ENCODE data around the gene GRM4.

DNA sequence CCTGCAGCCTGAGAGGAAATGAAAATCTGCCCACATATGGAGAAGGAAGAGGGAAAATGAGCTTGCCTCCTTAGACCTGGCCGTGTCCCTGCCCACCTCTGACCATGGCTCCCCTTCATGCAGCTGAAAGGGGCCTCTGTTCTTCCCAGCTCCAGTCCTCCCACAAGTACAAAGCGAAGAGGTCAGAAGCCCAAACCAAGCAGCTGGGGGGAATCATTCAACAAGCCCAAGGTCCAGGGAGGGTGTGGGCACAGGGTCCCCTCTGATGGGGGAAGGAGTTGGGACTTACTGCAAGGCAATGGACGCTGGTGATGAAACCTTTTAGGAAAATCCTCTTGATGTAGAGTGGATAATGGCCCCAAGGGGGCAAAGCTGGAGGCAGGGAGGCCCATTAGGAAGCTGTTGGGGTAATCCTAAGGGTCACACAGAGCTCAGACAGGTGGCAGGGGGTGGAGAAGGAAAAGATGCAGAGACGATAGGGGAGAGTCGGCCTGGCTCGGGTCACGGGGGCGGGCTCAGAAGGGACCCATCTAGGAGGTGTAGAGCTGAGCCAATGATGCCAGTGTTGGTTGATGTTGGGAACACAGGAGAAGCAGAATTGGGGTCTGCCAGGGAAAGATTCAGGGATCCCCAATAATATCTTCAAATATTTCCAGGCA, 16.1 kb upstream of the GRM4 start:
- TF ChIP-seq YY1 (IDR thresholded peaks at IDR 0.05; ENCODE audit: low read depth) (no peak), JUND (IDR thresholded peaks at IDR 0.05) (no peak)
- TF ChIP-seq, protein P1, sequence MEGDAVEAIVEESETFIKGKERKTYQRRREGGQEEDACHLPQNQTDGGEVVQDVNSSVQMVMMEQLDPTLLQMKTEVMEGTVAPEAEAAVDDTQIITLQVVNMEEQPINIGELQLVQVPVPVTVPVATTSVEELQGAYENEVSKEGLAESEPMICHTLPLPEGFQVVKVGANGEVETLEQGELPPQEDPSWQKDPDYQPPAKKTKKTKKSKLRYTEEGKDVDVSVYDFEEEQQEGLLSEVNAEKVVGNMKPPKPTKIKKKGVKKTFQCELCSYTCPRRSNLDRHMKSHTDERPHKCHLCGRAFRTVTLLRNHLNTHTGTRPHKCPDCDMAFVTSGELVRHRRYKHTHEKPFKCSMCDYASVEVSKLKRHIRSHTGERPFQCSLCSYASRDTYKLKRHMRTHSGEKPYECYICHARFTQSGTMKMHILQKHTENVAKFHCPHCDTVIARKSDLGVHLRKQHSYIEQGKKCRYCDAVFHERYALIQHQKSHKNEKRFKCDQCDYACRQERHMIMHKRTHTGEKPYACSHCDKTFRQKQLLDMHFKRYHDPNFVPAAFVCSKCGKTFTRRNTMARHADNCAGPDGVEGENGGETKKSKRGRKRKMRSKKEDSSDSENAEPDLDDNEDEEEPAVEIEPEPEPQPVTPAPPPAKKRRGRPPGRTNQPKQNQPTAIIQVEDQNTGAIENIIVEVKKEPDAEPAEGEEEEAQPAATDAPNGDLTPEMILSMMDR (IDR thresholded peaks at IDR 0.05), result no peak

Measured in SK-N-SH (cell line).